H9 (cell line): ENCODE results near the gene DDA1. TPM values are rescaled to one million over a fixed set of nuclear protein-coding genes. Genes with fewer than 3 reads are reported as not detected.

Experiments
- DNase-seq: peaks from one replicate; pipeline ENCODE4 v3.0.0-alpha.2; 2017
- H2AFZ ChIP-seq: one replicate; pipeline ENCODE4 v1.6.1; 2013; ENCODE audit warnings: mild to moderate bottlenecking, low read length, control low read depth, moderate library complexity
- H2AK5ac ChIP-seq: 2 replicates; pipeline ENCODE4 v1.6.1; 2013; ENCODE audit warnings: low read length, control low read depth, mixed read lengths; ENCODE audit not compliant: insufficient read length
- H2BK120ac ChIP-seq: one replicate; pipeline ENCODE4 v1.6.1; 2013; ENCODE audit warnings: low read depth, mild to moderate bottlenecking, low read length, control low read depth, inconsistent platforms; ENCODE audit not compliant: poor library complexity, severe bottlenecking
- H2BK12ac ChIP-seq: 2 replicates; pipeline ENCODE4 v1.6.1; 2013; ENCODE audit warnings: low read length, control low read depth, mixed read lengths, low read depth; ENCODE audit not compliant: insufficient read length
- H2BK15ac ChIP-seq: 2 replicates; pipeline ENCODE4 v1.6.1; 2013; ENCODE audit warnings: low read depth, low read length, control low read depth
- H2BK20ac ChIP-seq: one replicate; pipeline ENCODE4 v1.6.1; 2013; ENCODE audit warnings: low read depth, mild to moderate bottlenecking, low read length, control low read depth, inconsistent platforms; ENCODE audit not compliant: poor library complexity, severe bottlenecking
- H2BK5ac ChIP-seq: 2 replicates; pipeline ENCODE4 v1.6.1; 2013; ENCODE audit warnings: low read length, control low read depth, mixed read lengths; ENCODE audit not compliant: insufficient read length
- H3K14ac ChIP-seq: 2 replicates; pipeline ENCODE4 v1.6.1; 2013; ENCODE audit warnings: low read length, control low read depth; ENCODE audit not compliant: insufficient read depth
- H3K18ac ChIP-seq: 2 replicates; pipeline ENCODE4 v1.6.1; 2013; ENCODE audit warnings: low read depth, mild to moderate bottlenecking, mixed read lengths, low read length, control low read depth; ENCODE audit not compliant: insufficient read length
- H3K23ac ChIP-seq: 2 replicates; pipeline ENCODE4 v1.6.1; 2013; ENCODE audit warnings: low read length, control low read depth, mixed read lengths, low read depth; ENCODE audit not compliant: insufficient read length
- H3K23me2 ChIP-seq: 2 replicates; pipeline ENCODE4 v1.6.1; 2013; ENCODE audit warnings: low read depth, mild to moderate bottlenecking, mixed read lengths, low read length, control low read depth; ENCODE audit not compliant: insufficient read length, poor library complexity, severe bottlenecking
- H3K27ac ChIP-seq: 2 replicates; pipeline ENCODE4 v1.5.1; 2013; ENCODE audit warnings: low read length, control low read depth, mixed read lengths, low read depth; ENCODE audit not compliant: insufficient read length
- H3K27me3 ChIP-seq: 2 replicates; pipeline ENCODE4 v1.6.1; 2013; ENCODE audit warnings: low read length, control low read depth, inconsistent platforms; ENCODE audit not compliant: insufficient read depth
- H3K4ac ChIP-seq: 2 replicates; pipeline ENCODE4 v1.6.1; 2013; ENCODE audit warnings: low read depth, mild to moderate bottlenecking, control low read depth, inconsistent platforms, low read length, moderate library complexity
- H3K4me1 ChIP-seq: 2 replicates; pipeline ENCODE4 v1.6.1; 2013; ENCODE audit warnings: low read length, control low read depth, inconsistent platforms; ENCODE audit not compliant: insufficient read depth
- H3K4me2 ChIP-seq: 2 replicates; pipeline ENCODE4 v1.6.1; 2013; ENCODE audit warnings: low read length, control low read depth, mixed read lengths; ENCODE audit not compliant: insufficient read length, insufficient read depth
- H3K56ac ChIP-seq: 2 replicates; pipeline ENCODE4 v1.6.1; 2013; ENCODE audit warnings: low read depth, mild to moderate bottlenecking, mixed read lengths, low read length, control low read depth; ENCODE audit not compliant: insufficient read length
- H3K79me1 ChIP-seq: 2 replicates; pipeline ENCODE4 v1.6.1; 2013; ENCODE audit warnings: low read depth, mild to moderate bottlenecking, moderate library complexity, low read length, control low read depth, inconsistent platforms; ENCODE audit not compliant: insufficient read depth, poor library complexity, severe bottlenecking
- H3K79me2 ChIP-seq: 2 replicates; pipeline ENCODE4 v1.6.1; 2013; ENCODE audit warnings: low read length, control low read depth, inconsistent platforms; ENCODE audit not compliant: insufficient read depth
- H3K9ac ChIP-seq: 2 replicates; pipeline ENCODE4 v1.6.1; 2013; ENCODE audit warnings: low read length, control low read depth, mixed read lengths; ENCODE audit not compliant: insufficient read length; ENCODE audit errors: extremely low read depth
- H3K9me3 ChIP-seq: one replicate; pipeline ENCODE4 v1.6.1; 2013; ENCODE audit warnings: low read depth, low read length, inconsistent platforms; ENCODE audit not compliant: control insufficient read depth
- H3T11ph ChIP-seq: one replicate; pipeline ENCODE4 v1.6.1; 2013; ENCODE audit warnings: mild to moderate bottlenecking, low read length, control low read depth, inconsistent platforms
- H4K20me1 ChIP-seq: one replicate; pipeline ENCODE4 v1.6.1; 2013; ENCODE audit not compliant: control insufficient read depth, insufficient read length, insufficient read depth
- H4K5ac ChIP-seq: 2 replicates; pipeline ENCODE4 v1.6.1; 2013; ENCODE audit warnings: low read depth, mild to moderate bottlenecking, mixed read lengths, low read length, control low read depth; ENCODE audit not compliant: insufficient read length
- H4K8ac ChIP-seq: replicated peaks from 2 replicates; pipeline ENCODE4 v1.6.1; 2013; ENCODE audit warnings: low read length, control low read depth, mixed read lengths, low read depth; ENCODE audit not compliant: insufficient read length
- H4K91ac ChIP-seq: 2 replicates; pipeline ENCODE4 v1.6.1; 2013; ENCODE audit warnings: low read depth, mild to moderate bottlenecking, moderate library complexity, mixed read lengths, low read length, control low read depth; ENCODE audit not compliant: insufficient read length
- H3K27ac Mint-ChIP-seq, 3 experiments: 2 replicates in 2 of 3; 3 replicates in 1 of 3; pipeline ENCODE4 v1.8.0; 2020 to 2021; ENCODE audit warnings: mixed read lengths in 3 of 3, mild to moderate bottlenecking in 1 of 3, moderate library complexity in 1 of 3
- H3K27me3 Mint-ChIP-seq: 2 replicates; pipeline ENCODE4 v1.8.0; 2021; ENCODE audit warnings: low read depth, mild to moderate bottlenecking, moderate library complexity, mixed read lengths
- H3K36me3 Mint-ChIP-seq, 3 experiments: 2 replicates in 2 of 3; 3 replicates in 1 of 3; pipeline ENCODE4 v1.8.0; 2020 to 2021; ENCODE audit warnings: low read depth in 3 of 3, mixed read lengths in 3 of 3; ENCODE audit not compliant: insufficient read depth in 1 of 3
- H3K4me1 Mint-ChIP-seq, 2 experiments: 2 replicates each; pipeline ENCODE4 v1.8.0; 2020; ENCODE audit warnings: mixed read lengths in 2 of 2
- H3K4me3 Mint-ChIP-seq, 2 experiments: 2 replicates in 1 of 2; 3 replicates in 1 of 2; pipeline ENCODE4 v1.8.0; 2020 to 2021; ENCODE audit warnings: mild to moderate bottlenecking in 2 of 2, mixed read lengths in 2 of 2, moderate library complexity in 1 of 2
- H3K9me3 Mint-ChIP-seq, 2 experiments: 2 replicates in 1 of 2; 3 replicates in 1 of 2; pipeline ENCODE4 v1.8.0; 2020; ENCODE audit warnings: mild to moderate bottlenecking in 2 of 2, mixed read lengths in 2 of 2, moderate library complexity in 1 of 2
- CTCF ChIP-seq: fragments of 200-600 bp; sonication (generic); conservative IDR thresholded peaks from 3 replicates; pipeline ENCODE4 v1.8.0; 2021; ENCODE audit warnings: antibody characterized with exemption, mild to moderate bottlenecking
- WGBS: extraction: QIAGEN DNeasy Blood & Tissue Kit; methylation state at CpG from one replicate; pipeline ENCODE4 v1.1.7; 2013; ENCODE audit warnings: missing lambda C conversion rate, low lambda C conversion rate, mixed read lengths; ENCODE audit not compliant: insufficient read length; ENCODE audit errors: extremely low coverage; 5-methylcytosine and 5-hydroxymethylcytosine counted together
- total RNA-seq: library from RNA; stranded (reverse); gene quantifications from 2 replicates; pipeline ENCODE4 v1.2.1, GENCODE V29; 2021

The DDA1 gene
- total RNA-seq, 1 experiment from 2014 or later, result 45.7 TPM

GRCh38 chr19:17327068-17327653, 17.8 kb downstream of the DDA1 start:
- Histone ChIP-seq H2AK5ac (no peak overlapping the region), H3K9me3 (no peaks in the 10 kb centered on the region), H3K56ac (no peak overlapping the region), H4K20me1 (no peaks in the 10 kb centered on the region), H3T11ph (no peak overlapping the region), H2BK5ac (no peak overlapping the region), H2BK15ac (no peak overlapping the region), H2BK20ac (no peak overlapping the region), H4K91ac (no peak overlapping the region), H2AFZ (no peak overlapping the region), H3K23ac (no peak overlapping the region), H3K9ac (peak overlapping the region; percentile 0), H3K27me3 (no peaks in the 10 kb centered on the region), H3K4me2 (peak overlapping the region; percentile 37), H3K4ac (no peak overlapping the region), H3K23me2 (peaks cover 5% of the 10 kb centered on the region), H3K79me1 (no peaks in the 10 kb centered on the region), H3K18ac (no peak overlapping the region), H2BK12ac (no peak overlapping the region), H2BK120ac (no peak overlapping the region), H3K27ac (no peak overlapping the region), H3K14ac (no peak overlapping the region), H4K8ac (no peak overlapping the region), H3K79me2 (no peaks in the 10 kb centered on the region), H4K5ac (no peak overlapping the region), H3K4me1 (no peaks in the 10 kb centered on the region)
- Mint-ChIP-seq H3K27ac (peak overlapping the region in 2 of 3 experiments; percentile 96 to 97; a peak in 3 of 7 replicates), H3K36me3 (peaks cover 9 to 45% (median 34%) of the 10 kb centered on the region in 3 experiments), H3K4me3 (peak overlapping the region; percentile 81 to 93), H3K9me3 (no peaks in the 10 kb centered on the region), H3K27me3 (peaks cover 7% of the 10 kb centered on the region), H3K4me1 (peaks cover 6 to 25% of the 10 kb centered on the region in 2 experiments)
- DNase-seq, result no peak
- TF ChIP-seq CTCF, result no peak
- no CpG with 5 or more reads among the region's 27 CpGs for WGBS
